GM19023 (cell line): ENCODE results near the gene DAZAP2.
"Not testable (repeated sequence)": the region's sequence is repeated elsewhere in the genome, so short reads cannot be mapped to it uniquely, and the experiment has no call there.

Experiments used
- ATAC-seq: cut with Tn5 transposase; IDR thresholded peaks from one replicate; pipeline ENCODE4 v1.9.1; 2021; ENCODE audit warnings: mild to moderate bottlenecking, moderate library complexity; ENCODE audit not compliant: unreplicated experiment

DAZAP2 gene

GRCh38 chr12:51217133-51217967 lies 21.3 kb upstream of the DAZAP2 start:
- ATAC-seq, result peak; percentile 33

DNA sequence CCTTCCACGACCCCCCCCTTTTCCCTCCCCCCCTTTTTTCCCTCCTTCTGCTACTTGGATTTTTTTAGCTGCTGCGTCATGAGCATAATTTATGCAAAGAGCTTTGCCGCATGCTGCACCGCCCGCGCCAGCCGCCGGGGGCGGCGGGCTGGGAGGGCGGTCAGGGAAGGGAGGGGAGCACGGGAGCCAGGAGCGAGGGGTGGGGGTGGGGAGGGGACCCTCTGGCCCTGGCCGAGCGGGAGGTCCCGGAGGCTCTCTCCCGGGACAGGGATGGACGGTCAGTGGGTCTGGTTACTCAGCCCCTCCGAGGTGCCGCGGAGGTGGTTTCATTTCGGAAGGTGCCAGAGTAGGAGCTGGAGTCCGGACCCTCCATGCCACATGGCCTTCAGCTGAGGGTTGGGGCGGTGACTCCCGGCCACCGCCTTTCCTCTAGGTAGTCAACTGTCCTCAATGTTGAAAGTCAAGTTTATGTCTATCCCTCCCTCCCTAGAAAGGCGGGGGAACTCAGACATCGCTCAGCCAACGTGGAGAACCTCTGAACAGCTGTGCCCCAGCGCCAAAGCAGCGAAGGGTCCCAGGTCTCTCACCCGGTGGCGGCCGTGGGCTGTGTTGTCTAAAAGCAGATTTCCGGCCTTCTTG lies 20.5 kb upstream of the DAZAP2 start, which contains the start of gene POU6F1:
TSS of gene POU6F1 (minus strand) at position 95 of the 639 bp plus-strand sequence. CDS start 11,226 bp downstream, outside the sequence.
- ATAC-seq, result peak; percentile 89

DNA sequence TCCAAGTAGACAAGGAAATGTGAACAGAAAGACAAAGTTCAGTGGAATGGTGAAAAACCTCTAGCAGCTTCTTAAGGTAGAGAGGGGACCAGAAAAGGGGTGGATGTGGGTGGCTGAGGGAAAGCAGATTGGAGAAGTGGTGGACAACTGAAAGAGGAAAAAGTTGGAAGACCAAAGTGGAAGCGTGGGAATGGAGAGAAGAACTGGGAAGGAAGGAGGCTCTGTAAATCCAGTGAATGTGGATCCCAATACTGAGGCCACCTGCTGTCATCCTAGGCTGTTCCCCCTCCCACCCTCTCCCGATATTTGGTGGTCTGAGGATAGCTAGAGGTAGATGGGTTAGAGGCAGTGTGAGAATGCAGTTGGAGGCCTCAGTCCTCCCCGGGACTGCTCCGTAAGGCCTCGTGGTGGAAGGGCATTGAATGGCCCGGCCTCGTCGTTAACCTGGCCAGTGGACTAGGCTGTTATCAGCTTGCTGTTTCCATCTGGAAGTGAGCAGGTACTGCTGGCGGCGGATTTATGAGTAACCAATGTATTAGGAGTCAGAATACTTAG lies 19.9 kb upstream of the DAZAP2 start:
- ATAC-seq, result no peak

GRCh38 chr12:51219322-51219721 lies 19.3 kb upstream of the DAZAP2 start:
- no peak for ATAC-seq

DNA sequence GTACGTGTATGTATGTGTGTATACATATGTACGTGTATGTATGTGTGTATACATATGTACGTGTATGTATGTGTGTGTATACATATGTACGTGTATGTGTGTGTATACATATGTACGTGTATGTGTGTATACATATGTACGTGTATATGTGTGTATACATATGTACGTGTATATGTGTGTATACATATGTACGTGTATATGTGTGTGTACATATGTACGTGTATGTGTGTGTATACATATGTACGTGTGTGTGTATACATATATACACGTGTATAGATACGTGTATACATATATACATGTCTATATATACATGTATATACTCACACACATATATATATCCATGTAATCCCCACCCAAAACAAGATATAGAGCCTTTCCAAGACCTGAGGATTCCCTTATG lies 18.8 kb upstream of the DAZAP2 start:
- not testable (repeated sequence) for ATAC-seq

- ATAC-seq, result no peak
Observed at GRCh38 chr12:51222461-51222860, 16.2 kb upstream of the DAZAP2 start.

DNA sequence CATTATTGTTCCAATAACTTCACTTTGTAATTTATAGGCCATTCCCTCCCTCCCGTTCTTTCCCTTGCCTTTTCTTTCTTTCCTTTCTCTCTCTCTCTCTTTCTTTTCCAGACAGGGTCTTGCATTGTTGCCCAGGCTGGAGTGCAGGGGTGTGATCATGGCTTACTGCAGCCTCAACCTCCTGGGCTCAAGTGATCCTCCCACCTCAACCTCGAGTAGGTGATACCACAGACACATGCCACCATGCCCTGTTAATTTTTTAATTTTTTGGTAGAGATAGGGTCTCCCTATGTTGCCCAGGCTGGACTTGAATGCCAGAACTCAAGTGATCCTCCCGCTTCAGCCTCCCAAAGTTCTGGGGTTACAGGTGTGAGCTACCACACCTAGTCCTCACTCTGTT lies 14.0 kb upstream of the DAZAP2 start:
- ATAC-seq, result no peak

DNA sequence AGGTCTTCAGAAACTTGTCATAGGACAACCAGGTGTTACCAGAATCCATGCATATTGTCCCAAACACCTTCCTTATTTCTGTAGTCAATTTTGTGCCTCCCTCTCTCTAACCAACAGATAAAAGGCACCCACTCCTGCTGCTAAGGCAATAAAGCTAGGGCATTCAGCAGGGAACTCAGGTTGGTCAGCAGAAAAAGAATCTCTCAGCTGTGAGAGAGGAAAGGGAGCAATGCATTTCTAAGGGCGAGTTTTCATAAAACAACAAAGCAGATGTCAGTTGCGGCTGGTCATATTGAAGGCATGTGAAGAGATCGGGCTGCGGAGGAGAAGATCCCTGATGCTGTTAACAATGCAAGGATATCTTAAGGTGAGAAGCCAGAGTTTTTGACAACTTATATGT lies 13.4 kb upstream of the DAZAP2 start:
- ATAC-seq, result no peak

- no peak for ATAC-seq
Observed at GRCh38 chr12:51225771-51226170, 12.9 kb upstream of the DAZAP2 start.

- not testable (repeated sequence) for ATAC-seq
Observed at GRCh38 chr12:51227112-51227511, 11.5 kb upstream of the DAZAP2 start.

- ATAC-seq, result no peak
Observed at GRCh38 chr12:51227962-51228361, 10.7 kb upstream of the DAZAP2 start.

GRCh38 chr12:51229116-51229809 lies 9.4 kb upstream of the DAZAP2 start:
- ATAC-seq, result no peak

DNA sequence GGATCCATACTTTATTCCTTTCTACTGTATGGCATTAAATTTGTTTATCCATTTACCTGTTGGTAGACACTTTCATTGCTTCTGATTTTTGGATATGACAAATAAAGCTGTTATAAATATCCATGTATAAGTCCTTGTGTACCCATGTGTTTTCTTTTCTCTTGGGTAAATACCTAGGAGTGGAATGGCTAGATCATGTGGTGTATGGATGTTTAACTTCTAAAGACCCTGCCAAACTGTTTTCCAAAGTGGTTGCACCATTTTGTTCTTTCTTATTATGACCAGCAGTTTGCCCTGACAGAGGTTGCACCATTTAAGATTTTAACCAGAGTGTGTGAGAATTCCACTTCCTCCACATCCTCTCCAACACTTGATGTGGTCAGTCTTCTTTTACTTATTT lies 6.0 kb upstream of the DAZAP2 start:
- no peak for ATAC-seq

DNA sequence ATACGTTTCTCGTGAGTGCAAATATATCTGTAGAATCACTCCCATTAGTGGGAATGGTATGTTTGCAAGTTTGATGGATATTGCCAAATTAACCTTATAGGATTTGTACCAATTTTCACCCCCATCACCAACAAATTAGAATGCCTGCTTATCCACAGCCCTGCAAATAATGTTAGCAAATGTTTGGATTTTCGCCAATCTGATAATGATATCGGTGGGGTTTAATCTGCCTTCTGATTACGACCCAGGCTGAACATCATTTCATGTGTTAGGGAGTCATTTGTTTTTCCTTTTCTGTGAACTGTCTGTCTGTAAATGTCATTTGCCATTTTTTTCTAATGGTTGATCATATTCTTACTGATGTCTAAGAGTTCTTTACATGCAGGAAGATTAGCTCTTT lies 4.1 kb upstream of the DAZAP2 start:
- ATAC-seq, result no peak

DNA sequence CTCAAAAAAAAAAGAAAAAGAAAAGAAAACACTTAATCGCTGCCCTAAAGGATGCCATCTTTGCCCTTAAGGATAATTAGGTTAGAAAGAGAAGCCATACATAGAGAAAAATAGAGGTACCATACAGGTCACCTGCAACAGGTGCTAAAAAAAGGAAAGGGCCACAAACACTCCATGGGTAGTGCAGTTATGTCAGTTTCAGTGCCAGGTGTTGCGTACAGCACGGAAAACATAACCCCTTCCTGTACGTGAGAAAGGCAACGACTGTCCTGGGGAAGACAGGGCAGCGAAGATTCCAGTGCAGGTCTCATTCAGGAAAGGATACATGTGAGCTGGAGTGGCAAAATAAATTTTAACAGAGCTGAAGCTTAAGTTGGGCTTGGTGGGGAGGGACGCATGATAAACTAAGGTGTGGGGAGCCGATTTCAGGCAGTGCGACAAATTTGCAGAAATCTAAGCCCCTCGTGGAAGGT lies 553 bp upstream of the DAZAP2 start:
- ATAC-seq, result no peak

DNA sequence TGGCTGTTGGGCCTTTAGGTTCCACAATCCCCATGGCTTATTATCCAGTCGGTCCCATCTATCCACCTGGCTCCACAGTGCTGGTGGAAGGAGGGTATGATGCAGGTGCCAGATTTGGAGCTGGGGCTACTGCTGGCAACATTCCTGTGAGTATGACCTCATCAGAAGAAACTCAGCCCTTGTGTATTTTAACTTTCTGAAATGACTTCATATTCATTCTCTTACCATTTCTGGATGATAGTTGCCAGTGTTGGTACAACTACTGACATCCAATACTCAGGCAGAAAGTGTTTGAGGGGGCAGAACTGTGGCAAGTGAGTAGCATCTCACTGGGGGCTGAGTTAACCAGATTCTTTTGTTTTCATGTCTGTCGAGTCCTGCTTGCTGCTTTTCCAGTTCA lies 2.3 kb downstream of the DAZAP2 start:
- ATAC-seq, result no peak

DNA sequence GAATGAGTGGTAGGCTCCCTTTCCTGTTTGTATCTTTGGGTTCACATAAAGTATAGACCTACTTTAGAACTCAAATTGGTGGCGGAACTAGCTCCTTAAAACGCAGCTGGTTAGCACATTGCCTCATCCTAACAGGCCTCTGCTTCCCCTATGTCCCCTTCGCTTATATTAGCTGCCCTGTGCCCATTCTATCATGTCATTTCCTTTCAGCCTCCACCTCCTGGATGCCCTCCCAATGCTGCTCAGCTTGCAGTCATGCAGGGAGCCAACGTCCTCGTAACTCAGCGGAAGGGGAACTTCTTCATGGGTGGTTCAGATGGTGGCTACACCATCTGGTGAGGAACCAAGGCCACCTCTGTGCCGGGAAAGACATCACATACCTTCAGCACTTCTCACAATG lies 3.5 kb downstream of the DAZAP2 start:
- ATAC-seq, result no peak

DNA sequence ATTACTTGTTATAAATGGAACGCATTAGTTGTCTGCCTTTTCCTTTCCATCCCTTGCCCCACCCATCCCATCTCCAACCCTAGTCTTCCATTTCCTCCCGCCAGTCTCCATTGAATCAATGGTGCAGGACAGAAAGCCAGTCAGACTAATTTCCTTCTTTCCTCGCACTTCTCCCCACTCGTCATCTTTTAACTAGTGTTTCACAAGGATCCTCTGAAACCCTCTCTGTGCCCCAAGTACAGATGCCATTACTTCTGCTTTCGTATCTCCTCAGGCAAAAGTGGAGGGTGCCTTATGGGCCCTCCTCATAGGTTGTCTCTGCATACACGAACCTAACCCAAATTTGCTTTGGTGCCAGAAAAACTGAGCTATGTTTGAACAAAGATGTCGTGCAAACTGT lies 4.2 kb downstream of the DAZAP2 start:
- ATAC-seq, result no peak

DNA sequence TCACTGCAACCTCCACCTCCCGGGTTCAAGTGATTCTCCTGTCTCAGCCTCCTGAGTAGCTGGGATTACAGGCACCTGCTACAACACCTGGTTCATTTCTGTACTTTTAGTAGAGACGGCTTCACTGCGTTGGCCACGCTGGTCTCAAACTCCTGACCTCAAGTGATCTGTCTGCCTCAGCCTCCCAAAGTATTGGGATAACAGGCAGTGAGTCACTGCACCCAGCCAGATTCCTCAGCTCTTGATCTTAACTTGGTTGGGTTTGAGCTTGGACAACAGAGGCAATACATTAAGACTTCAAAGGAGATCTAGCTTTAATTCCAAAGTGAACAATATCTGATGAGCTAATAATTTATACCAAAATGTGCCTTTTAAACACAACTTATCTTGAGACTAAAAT lies 5.6 kb downstream of the DAZAP2 start:
- ATAC-seq, result no peak

DNA sequence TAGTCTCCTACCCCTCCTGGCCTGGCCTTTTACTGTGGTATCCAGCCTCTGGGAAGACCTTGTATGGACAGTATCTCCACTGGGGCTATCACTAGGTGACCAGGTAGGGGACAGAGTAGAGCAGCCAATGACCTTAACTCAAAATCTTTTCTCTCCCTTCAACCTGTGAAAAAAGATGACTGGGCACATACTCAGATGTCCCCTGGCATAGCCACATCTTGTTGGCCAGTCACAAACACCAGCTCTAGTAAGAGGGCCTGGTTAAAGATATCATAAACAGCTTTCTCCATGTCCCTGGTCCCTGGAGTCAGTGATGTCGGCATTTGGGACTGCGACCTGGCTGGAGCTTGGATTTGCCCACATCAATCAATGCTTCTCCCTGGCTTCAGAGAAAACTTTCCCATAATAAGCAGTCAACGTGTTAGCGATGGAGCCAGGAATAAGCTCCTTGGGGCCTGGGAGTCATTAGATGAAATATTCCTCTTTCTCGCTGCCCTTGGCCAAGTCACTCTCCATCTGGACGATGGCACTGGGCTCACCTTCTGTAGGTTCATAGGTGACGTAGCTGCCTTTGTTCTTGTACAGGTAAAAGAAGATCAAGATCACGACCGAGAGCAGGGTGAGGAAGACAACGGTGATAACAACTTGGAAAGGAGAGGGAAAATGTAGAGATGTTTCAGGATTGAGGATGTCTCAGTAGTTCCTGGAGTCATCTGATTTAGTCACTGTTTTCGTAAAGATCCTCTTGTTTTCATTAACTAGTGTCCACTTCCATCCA lies 7.0 kb downstream of the DAZAP2 start:
- no peak for ATAC-seq
